Large intestine (tissue), 3 donors: ENCODE data around the gene C14orf119. TPM values are rescaled to one million over a fixed set of nuclear protein-coding genes. Genes with fewer than 3 reads are reported as not detected.

Experiments used
- DNase-seq, 2 donors: peaks; one replicate each; pipeline versions ENCODE4 v3.0.0 to v3.0.0-alpha.2; 2013
- H3K27ac ChIP-seq: one replicate; pipeline ENCODE4 v1.5.1; 2013; ENCODE audit warnings: low read length
- H3K27me3 ChIP-seq: 2 replicates; pipeline ENCODE4 v1.6.1; 2013; ENCODE audit warnings: low read length; ENCODE audit not compliant: control insufficient read depth, insufficient read depth
- H3K36me3 ChIP-seq: 2 replicates; pipeline ENCODE4 v1.6.1; 2013; ENCODE audit warnings: low read length; ENCODE audit not compliant: control insufficient read depth, insufficient read depth
- H3K4me1 ChIP-seq: one replicate; pipeline ENCODE4 v1.6.1; 2013; ENCODE audit warnings: low read length; ENCODE audit not compliant: control insufficient read depth, insufficient read depth
- H3K4me3 ChIP-seq: one replicate; pipeline ENCODE4 v1.5.1; 2013; ENCODE audit warnings: low read length
- H3K9me3 ChIP-seq: one replicate; pipeline ENCODE4 v1.6.1; 2013; ENCODE audit warnings: mild to moderate bottlenecking, low read depth, low read length, moderate library complexity; ENCODE audit not compliant: control insufficient read depth
- whole genome bisulfite sequencing: methylation state at CpG from one replicate; pipeline ENCODE4 v1.1.5; 2013; ENCODE audit warnings: low lambda C conversion rate; ENCODE audit not compliant: insufficient coverage; 5-methylcytosine and 5-hydroxymethylcytosine counted together
- polyA plus RNA-seq: library from polyadenylated mRNA; unstranded; fragments of 120-200 nt; gene quantifications from one replicate; pipeline ENCODE4 v1.2.1, GENCODE V29; 2013

Gene C14orf119
- polyA plus RNA-seq, 1 donor: 60.9 TPM

GRCh38 chr14:23062002-23062401 is 33.3 kb upstream of the C14orf119 start:
- peaks cover 78% of the 10 kb centered on the region for H3K36me3 ChIP-seq
- no peaks in the 10 kb centered on the region for H3K27me3 ChIP-seq
- H3K9me3 ChIP-seq: no peaks in the 10 kb centered on the region
- no peak overlapping the region for H3K4me3 ChIP-seq
- H3K4me1 ChIP-seq: peaks cover 2% of the 10 kb centered on the region
- WGBS: no CpG with 5 or more reads among the region's 4 CpGs
- no peak overlapping the region for H3K27ac ChIP-seq
- no peak for DNase-seq

- Histone ChIP-seq H3K4me1 (no peaks in the 10 kb centered on the region), H3K9me3 (no peaks in the 10 kb centered on the region), H3K36me3 (peaks cover 92% of the 10 kb centered on the region), H3K4me3 (no peak overlapping the region), H3K27me3 (no peaks in the 10 kb centered on the region), H3K27ac (no peak overlapping the region)
- 100% methylated on average over 3 of the region's 5 CpGs for WGBS
- no peak for DNase-seq
These were observed 31.7 kb upstream of the C14orf119 start for GRCh38 chr14:23063601-23064000.

GRCh38 chr14:23066368-23066767 is 28.9 kb upstream of the C14orf119 start:
- Histone ChIP-seq H3K27me3 (no peaks in the 10 kb centered on the region), H3K36me3 (peaks cover 75% of the 10 kb centered on the region), H3K4me3 (no peak overlapping the region), H3K4me1 (peaks cover 12% of the 10 kb centered on the region), H3K27ac (no peak overlapping the region), H3K9me3 (no peaks in the 10 kb centered on the region)
- DNase-seq: no peak
- WGBS: no CpG with 5 or more reads among the region's 3 CpGs

GRCh38 chr14:23066855-23067744 is 28.2 kb upstream of the C14orf119 start:
- Histone ChIP-seq H3K36me3 (peaks cover 72% of the 10 kb centered on the region), H3K4me3 (no peak overlapping the region), H3K9me3 (no peaks in the 10 kb centered on the region), H3K4me1 (peaks cover 19% of the 10 kb centered on the region), H3K27ac (no peak overlapping the region), H3K27me3 (no peaks in the 10 kb centered on the region)
- WGBS: 94% methylated on average over 6 of the region's 23 CpGs
- DNase-seq: no peak

GRCh38 chr14:23067847-23068788 is 27.2 kb upstream of the C14orf119 start:
- DNase-seq: no peak
- H3K27ac ChIP-seq: no peak overlapping the region
- peaks cover 29% of the 10 kb centered on the region for H3K4me1 ChIP-seq
- H3K36me3 ChIP-seq: peaks cover 72% of the 10 kb centered on the region
- H3K4me3 ChIP-seq: no peak overlapping the region
- no CpG with 5 or more reads among the region's 14 CpGs for WGBS
- H3K9me3 ChIP-seq: no peaks in the 10 kb centered on the region
- H3K27me3 ChIP-seq: no peaks in the 10 kb centered on the region

GRCh38 chr14:23068789-23069412 is 26.4 kb upstream of the C14orf119 start:
- DNase-seq: peak; percentile 86
- Histone ChIP-seq H3K27ac (no peak overlapping the region), H3K9me3 (no peaks in the 10 kb centered on the region)

GRCh38 chr14:23069413-23069806 is 25.9 kb upstream of the C14orf119 start:
- H3K9me3 ChIP-seq: no peaks in the 10 kb centered on the region
- DNase-seq: no peak
- no peak overlapping the region for H3K4me3 ChIP-seq
- WGBS: 100% methylated on average over 1 of the region's 4 CpGs
- peaks cover 71% of the 10 kb centered on the region for H3K36me3 ChIP-seq
- H3K27me3 ChIP-seq: no peaks in the 10 kb centered on the region
- no peak overlapping the region for H3K27ac ChIP-seq
- peaks cover 30% of the 10 kb centered on the region for H3K4me1 ChIP-seq

More at GRCh38 chr14:23068789-23069412, 26.4 kb upstream of the C14orf119 start:
- H3K4me1 ChIP-seq: peaks cover 30% of the 10 kb centered on the region
- H3K36me3 ChIP-seq: peaks cover 71% of the 10 kb centered on the region
- WGBS: no CpG with 5 or more reads among the region's 8 CpGs
- no peak overlapping the region for H3K4me3 ChIP-seq
- no peaks in the 10 kb centered on the region for H3K27me3 ChIP-seq

GRCh38 chr14:23070262-23071129 is 24.8 kb upstream of the C14orf119 start:
- Histone ChIP-seq H3K27ac (peak overlapping the region; percentile 84), H3K36me3 (peaks cover 71% of the 10 kb centered on the region), H3K9me3 (no peaks in the 10 kb centered on the region), H3K27me3 (no peaks in the 10 kb centered on the region), H3K4me3 (peak overlapping the region; percentile 81), H3K4me1 (peaks cover 33% of the 10 kb centered on the region)
- 0% methylated on average over 1 of the region's 10 CpGs for WGBS
- DNase-seq: no peak

- WGBS: 22% methylated on average over 1 of the region's 14 CpGs
- Histone ChIP-seq H3K4me1 (peaks cover 39% of the 10 kb centered on the region), H3K9me3 (no peaks in the 10 kb centered on the region), H3K27me3 (no peaks in the 10 kb centered on the region), H3K4me3 (peak overlapping the region; percentile 81), H3K36me3 (peaks cover 71% of the 10 kb centered on the region), H3K27ac (peak overlapping the region; percentile 84)
- DNase-seq: peak; percentile 91 to 92
These were observed 23.9 kb upstream of the C14orf119 start for GRCh38 chr14:23071244-23071920.
